Right ventricle myocardium inferior (tissue), 1 donor: ENCODE measurements around the gene SLC49A3. TPM values are rescaled to one million over a fixed set of nuclear protein-coding genes. Genes with fewer than 3 reads are reported as not detected.
A peak's percentile ranks its signal among the peaks of the same experiment; 100 is the strongest.
"Not testable (repeated sequence)": the region's sequence is repeated elsewhere in the genome, so short reads cannot be mapped to it uniquely, and the experiment has no call there.

Source experiments
- ATAC-seq: fragments of 200-7000 bp; cut with Tn5 transposase; one replicate; pipeline ENCODE4 v1.9.1; 2020; ENCODE audit warnings: mild to moderate bottlenecking, moderate library complexity
- DNase-seq: peaks from one replicate; pipeline ENCODE4 v3.0.0; 2021; ENCODE audit errors: missing footprints
- intact Hi-C: fragments of 100-400 bp; cut with DNase I; formaldehyde crosslinking; loops from one replicate; pipeline ENCODE4 v1.11.0; 2022
- total RNA-seq: library from RNA; stranded (reverse); fragmentation: NEBNext Ultra II Directional; extraction: Animal tissue kit (Norgen Biotek cat#: 25700); gene quantifications from one replicate; pipeline ENCODE4 v1.2.1, GENCODE V29; 2021
- donor health status: DM: no; HTN: yes; CAD: no; lungs with severe emphysema.

The SLC49A3 gene
- total RNA-seq, 1 donor from 2014 or later: 17.3 TPM

DNA sequence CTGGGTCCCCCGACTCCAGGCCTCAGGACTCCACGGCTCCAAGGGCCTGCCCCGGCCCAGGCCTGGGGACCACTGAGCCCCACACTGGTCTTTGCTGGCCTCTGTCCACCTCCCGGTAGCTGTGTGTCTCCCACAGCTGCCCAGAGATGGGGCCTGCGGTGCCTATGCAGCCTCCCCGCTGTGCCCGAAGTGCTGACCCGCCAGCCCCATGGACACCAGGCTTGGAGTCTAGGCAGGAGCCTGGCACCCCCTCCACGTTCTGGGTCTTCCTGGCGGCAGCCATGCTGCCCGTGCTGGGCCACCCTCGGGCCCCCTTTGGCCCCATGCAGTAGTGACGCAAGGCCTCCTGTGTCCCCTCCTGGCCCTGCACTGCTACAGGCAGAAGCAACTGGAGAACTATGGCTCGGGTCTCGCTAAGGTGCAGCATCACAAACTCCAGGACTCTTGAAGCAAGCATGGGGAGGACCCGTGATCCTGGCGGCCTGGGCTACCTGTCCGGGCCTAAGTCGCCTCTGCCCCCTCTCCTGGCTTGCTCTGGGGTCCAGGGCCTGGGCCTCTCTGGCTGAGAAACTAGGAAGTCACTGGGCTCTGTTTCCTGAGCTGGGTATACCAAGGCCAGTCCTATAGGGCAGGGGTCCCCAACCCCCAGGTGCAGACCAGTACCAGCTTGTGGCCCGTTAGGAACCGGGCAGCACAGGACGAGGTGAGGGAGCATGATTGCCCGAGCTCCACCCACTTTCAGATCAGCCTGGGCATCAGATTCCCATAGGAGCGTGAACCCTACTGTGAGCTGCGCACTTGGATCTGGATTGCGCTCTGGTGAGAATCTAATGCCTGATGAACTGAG, 13.7 kb downstream of the SLC49A3 start:
- intact Hi-C loops: no loop called here
- ATAC-seq: peak; percentile 11
- peak; percentile 50 for DNase-seq

DNA sequence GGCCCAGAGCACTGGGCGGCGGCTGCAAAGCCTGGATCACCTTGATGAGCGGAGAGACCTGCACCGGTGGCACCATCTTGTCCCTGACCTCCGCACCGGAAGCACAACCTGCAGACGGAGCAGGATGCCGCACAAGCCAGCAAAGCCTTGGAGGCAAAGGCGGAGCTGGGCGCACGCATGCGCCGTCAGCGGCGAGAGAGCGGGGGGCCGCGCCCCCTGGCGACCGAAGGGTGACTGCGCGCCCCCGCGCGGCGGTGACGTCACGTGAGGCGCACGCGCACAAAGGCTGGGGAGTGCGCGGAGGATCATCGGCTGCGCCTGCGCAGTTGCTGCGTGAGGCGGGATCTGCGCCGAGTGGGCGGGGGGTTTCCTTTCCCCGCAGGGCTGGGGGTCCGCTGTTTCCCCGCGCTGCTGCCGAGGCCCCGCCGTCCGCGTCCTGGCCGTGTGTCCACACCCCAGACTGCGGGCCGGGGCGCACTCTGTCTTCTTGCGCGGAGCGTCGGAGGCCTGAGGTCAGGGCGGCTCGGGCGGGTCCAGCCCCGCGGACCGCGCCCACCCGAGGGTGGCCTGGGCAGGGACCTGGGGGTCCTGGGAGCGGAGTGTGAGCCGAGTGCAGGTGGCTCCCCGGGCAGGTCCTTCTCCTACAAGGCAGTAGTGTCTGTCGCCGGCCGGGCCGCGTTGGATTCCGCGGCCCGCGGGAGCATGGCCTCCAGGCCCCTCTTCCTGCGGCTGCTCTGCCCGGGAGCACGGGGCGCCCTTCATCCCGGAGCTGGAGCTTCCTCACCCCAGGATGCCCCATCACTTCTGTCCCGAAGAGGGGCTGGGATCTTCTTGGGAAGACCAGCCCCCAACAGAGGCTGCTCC, 14.5 kb downstream of the SLC49A3 start, which contains the start of the genes ATP5ME and MYL5:
Gene ATP5ME (minus strand): TSS at position 105 of the 864 bp plus-strand sequence. CDS start 29 bp downstream, at position 76.
Gene MYL5 (plus strand): TSS at position 371 of the 864 bp plus-strand sequence. CDS start 3,485 bp downstream, outside the sequence.
- ATAC-seq: peak; percentile 93
- intact Hi-C loops: no loop called here
- peak; percentile 99 for DNase-seq

DNA sequence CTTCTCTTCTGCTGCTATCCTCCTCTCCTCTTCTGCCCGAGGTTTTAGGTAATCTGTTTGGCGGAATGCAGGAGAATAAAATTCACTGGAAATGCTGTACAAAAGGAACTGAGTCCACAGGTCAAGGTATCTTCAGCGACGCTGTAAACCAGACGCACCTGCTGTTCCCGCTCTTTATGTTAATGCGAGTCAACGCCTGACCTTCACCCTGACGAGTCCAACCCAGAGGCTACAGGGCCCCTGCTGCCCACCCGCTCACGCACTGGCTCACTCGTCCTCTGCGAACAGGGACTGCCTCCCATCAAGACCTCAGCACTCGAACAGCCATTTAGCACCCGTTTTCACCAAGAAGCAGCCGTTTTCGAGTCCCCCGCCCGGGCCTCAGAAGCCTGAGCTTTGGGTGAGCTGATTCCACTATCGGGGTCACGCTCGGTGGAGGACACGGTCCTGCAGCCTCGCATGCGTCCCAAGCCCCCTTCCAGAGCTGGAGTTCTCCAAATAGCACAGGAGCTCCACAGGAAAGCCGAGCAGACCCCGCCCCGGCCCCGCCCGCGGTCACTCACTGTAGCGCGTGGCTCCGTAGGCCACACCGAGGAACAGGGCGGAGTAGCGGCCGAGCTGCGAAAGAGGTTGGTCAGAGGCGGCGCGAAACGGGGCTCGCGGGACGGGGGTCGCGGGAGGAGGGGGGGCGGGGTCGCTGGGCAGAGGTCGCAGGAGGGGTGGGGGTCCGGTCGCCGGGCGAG, 15.4 kb downstream of the SLC49A3 start:
- intact Hi-C loops: no loop called here
- ATAC-seq (peak; percentile 12), DNase-seq (peak; percentile 87)

DNA sequence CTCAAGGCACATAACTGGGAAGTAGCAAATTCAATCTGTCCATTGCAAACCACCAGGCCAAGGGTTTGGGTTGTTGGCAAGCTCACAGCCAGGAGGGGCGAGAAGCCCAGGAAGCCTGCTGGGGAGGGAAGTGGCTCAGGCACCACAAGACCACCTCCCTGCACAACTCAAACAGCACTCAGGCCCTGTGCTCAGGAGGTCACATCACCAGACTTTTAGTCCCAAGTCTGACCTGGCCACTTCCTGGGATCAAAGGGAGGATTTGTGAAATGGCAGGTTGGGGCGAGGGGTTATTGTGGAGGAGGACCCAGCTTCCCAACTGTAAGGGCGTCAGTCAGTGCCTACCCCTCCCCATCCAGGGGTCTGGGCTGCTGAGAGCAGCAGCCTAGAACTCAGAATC, 17.2 kb downstream of the SLC49A3 start:
- DNase-seq: no peak
- no peak for ATAC-seq
- intact Hi-C loops: no loop called here

DNA sequence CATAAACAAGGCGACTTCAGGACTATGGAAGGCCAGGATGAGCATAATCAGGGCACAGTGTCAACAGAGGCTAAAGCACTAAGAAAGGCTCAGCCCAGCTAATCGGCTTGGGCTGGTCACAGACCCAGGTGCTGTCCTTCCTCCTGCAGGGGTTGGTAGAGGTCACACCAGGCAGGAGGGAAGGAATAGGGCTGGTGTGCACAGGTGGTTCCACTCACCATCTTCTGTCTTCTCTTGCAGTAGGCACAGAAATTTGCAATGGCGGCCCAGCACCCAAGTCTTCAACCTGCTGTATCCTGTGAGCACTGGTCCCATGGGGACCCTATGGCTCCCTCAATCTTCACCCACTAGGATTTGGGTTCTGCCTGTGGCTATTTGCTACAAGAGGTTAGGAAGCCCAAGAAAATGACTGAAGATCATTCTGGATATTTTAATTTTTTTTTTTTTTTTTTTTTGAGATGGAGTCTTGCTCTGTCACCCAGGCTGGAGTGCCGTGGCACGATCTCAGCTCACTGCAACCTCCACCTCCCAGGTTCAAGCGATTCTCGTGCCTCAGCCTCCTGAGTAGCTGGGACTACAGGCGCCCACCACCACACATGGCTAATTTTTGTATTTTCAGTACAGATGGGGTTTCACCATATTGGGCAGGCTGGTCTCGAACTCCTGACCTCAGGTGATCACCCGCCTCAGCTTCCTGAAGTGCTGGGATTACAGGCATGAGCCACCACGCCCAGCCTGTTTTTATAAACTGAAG, 19.0 kb downstream of the SLC49A3 start:
- intact Hi-C loops, ATAC-seq: not testable (repeated sequence)
- DNase-seq: peak; percentile 60

DNA sequence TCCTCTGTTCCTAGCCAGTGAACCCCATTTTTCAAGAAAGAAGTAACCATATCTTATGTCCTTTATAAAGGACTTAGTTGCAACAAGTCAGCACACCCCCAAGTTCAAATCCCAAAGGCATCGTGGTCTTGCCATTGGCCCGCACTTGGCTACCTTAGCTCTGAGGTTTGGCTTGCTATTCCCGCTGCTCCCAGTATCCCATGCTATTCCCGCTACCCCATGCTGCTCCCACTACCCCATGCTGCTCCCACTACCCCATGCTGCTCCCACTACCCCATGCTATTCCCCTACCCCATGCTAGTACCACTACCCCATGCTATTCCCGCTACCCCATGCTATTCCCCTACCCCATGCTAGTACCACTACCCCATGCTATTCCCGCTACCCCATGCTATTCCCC, 20.7 kb downstream of the SLC49A3 start:
- intact Hi-C loops, ATAC-seq: not testable (repeated sequence)
- peak; percentile 37 for DNase-seq

DNA sequence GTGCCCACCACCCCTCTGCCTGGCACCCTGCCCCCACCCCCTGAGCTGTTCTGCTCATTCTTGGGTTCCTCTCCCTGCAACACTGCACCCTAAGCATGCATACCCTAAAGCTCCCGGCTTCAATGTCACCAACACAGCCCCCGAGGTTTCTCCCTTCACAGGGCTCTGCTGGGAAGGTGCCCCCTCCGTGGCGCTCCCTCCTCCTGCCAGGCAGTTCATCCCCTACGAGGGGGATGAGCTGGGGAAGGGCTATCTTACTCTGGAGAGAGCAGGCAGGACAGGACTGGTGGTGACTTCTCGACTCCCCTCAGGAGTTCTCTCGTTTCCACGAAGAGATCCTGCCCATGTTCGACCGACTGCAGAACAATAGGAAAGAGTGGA, 21.4 kb downstream of the SLC49A3 start:
- intact Hi-C loops: no loop called here
- no peak for ATAC-seq
- peak; percentile 46 for DNase-seq

DNA sequence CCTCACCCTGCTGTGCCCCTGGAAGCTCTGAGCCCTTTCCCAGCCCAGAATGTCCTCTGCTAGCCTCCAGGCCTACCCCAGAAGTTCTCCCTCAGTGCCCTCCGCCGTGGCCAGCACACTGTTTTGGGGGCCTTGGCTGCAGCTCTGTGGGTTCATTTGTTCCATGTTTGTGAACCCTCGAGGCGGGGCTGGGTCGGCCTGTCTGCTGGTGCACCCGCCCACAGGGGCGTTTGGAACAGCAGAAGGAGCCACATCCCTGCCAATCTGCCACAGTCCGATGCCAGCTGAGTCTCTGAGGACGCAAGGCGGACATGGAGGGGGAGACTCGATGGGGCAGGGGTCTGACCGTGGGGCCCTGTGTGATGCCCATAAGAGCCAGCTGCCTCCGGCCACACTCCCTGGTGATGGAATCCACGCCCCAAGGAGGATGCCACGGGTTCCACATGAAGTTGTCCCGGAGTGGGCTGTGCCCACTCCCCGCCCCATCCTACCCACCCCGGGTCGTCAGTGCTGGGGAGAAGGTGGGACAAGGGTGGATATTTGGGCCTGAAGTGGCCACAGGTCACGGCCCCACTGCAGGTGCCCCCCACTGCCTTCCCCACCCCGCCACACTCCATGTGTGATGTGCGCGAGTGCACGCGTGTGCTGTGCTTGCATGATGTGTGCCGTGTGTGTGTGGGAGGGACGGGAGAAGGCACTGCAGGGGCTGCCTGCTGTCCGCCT, 22.0 kb downstream of the SLC49A3 start:
- DNase-seq (peak; percentile 47), ATAC-seq (no peak)

DNA sequence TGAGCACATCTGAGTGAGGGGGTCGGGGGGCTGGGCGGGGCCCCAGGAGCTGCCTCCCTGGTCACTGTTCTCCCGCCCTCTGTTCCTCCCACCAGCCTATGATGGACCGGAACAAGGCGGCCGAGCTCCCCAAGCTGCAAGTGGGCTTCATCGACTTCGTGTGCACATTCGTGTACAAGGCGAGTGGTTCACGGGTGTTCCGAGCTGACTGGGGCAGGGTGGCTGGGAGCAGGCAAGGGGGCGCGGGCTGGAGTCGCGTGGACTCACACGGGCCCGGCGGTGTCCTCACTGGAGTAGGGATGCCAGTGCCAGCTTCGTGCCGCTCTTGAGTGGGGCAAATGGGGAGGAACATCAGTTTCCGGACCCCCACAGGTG, 22.5 kb downstream of the SLC49A3 start:
- DNase-seq (peak; percentile 55), ATAC-seq (no peak)
- intact Hi-C loops: no loop called here

More for the DNA sequence above, 22.0 kb downstream of the SLC49A3 start:
- intact Hi-C loops: no loop called here

DNA sequence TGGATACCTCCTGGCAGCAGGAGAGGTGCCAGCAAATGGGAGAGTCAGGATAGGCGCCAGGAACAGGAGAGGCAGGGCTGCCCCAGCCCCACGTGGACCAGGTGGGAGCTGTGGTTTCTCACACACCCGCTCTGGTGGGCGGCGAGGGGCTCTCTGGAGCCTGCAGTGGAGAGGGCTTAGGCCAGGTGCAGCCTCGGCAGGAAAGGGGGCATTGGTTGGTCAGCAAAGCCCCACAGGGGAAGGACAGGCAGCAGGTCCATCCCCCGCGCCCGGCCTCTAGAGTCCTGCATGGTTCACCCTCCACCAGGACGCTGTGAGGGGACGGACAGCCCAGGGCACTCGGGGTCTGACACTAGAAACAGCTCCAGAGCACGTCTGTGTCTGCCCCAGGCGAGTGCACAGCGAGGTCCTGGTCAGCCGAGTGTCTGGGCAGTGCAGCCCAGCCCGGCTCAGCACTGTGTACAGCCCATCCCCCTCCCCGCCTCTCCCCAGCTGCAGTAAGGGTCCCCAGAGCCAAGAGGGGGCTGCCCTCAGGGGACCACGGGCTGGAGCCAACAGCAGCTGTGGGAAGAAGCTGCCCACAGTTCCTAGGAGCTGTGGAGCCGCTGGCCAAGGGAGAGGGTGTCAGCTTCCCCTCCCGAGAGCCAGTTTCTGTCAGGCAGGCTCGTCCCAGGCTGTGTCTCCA, 23.1 kb downstream of the SLC49A3 start:
- ATAC-seq (no peak), DNase-seq (peak; percentile 40)
- intact Hi-C loops: no loop called here

DNA sequence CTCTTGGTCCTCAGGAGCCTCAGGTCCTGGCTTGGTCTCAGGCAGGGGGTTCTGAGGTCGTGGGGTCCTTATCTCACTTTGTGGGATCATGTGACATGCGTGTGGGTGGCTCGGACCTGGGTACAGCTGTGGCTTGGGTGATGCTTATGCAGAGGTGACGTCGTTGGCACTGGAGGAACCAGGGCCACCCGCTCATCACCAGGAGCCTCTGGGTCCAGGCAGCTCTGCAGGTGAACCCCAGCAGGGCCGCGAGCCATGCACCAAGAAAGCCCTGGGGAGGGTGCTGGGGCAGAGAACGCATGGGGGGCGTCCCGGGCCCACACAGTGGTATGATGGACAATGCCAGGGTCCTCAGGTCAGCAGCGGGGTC, 23.6 kb downstream of the SLC49A3 start:
- intact Hi-C loops: no loop called here
- ATAC-seq (no peak), DNase-seq (peak; percentile 32)

DNA sequence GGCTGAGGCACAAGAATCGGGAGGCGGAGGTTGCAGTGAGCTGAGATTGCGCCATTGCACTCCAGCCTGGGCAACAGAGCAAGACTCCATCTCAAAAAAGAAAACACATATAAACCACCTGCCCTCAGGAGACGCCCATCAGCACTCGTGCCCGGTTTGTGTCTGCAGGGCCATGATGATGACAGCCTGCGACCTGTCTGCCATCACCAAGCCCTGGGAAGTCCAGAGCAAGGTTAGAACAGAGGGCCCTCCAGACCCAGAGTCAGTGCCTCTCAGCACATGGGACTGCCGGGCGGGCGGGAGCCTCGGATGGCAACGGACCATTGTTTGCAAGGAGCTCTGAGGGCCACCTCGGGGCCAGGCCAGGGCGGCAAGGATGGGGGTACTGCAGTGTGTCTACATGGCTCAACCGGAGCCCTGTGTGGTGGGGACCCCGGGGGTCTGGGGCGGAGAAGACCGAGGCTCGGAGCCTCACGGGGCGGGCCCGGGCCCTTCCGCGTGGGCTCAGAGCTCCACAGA, 24.2 kb downstream of the SLC49A3 start:
- peak; percentile 37 for DNase-seq
- intact Hi-C loops: no loop called here

DNA sequence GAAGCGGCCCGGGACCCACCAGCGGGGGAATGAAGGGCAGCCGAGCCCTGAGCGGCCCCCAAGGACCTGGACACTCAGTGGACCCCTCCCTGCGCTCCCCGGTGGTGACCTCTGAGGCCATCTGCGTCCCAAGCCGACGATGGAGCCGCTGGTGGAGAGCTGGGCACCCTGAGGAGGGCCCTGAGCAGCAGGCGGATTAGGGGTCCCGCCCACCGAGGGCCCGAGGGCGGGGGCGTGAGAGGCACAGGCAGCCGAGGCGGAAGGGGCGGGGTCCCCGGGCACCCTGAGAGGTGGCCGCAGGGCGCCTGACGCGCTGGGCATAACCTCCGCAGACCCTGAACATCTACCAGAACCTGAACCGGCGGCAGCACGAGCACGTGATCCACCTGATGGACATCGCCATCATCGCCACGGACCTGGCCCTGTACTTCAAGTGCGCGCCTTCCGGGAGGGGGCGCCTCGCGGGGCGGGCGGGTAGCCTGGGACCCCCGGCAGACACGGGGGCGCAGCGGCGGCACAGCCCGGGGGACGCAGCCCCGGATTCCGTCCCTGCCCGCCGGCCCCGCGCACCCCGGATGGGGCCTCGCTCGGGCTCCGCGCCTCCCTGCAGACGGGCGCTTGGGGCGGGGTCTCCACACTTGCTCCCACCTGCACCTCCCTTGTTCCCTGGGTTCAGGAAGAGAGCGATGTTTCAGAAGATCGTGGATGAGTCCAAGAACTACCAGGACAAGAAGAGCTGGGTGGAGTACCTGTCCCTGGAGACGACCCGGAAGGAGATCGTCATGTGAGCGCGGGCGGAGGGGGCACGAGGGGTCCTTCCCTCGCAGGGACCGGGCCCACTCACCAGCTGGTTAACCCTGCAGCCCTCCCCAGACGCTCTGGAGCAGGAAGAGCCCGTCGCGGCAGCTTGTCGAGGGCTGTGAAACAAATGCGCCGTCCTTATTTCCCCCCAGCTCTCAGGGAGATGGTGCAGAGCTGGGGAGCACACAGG, 25.2 kb downstream of the SLC49A3 start:
- intact Hi-C loops: no loop called here
- DNase-seq (peak; percentile 83), ATAC-seq (peak; percentile 52)

More for the DNA sequence above, 24.2 kb downstream of the SLC49A3 start:
- no peak for ATAC-seq

DNA sequence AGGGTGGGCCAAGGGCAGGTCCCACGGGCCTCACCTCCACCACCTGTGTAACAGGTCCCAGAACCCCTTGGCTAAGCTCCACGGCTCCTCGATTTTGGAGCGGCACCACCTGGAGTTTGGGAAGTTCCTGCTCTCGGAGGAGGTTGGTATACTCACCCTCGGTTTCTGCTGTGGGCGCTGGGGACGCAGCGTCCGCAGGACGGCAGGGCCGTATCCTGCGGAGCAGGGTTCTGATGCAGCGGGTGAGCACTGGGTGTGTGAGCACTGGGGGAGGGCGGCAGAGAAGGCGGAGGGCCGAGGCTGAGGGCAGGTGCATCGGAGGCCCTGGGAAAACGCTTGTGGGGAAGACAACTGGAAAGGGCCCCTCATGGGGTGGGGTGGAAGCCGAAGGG, 25.9 kb downstream of the SLC49A3 start:
- intact Hi-C loops: no loop called here
- peak; percentile 56 for DNase-seq
- no peak for ATAC-seq

DNA sequence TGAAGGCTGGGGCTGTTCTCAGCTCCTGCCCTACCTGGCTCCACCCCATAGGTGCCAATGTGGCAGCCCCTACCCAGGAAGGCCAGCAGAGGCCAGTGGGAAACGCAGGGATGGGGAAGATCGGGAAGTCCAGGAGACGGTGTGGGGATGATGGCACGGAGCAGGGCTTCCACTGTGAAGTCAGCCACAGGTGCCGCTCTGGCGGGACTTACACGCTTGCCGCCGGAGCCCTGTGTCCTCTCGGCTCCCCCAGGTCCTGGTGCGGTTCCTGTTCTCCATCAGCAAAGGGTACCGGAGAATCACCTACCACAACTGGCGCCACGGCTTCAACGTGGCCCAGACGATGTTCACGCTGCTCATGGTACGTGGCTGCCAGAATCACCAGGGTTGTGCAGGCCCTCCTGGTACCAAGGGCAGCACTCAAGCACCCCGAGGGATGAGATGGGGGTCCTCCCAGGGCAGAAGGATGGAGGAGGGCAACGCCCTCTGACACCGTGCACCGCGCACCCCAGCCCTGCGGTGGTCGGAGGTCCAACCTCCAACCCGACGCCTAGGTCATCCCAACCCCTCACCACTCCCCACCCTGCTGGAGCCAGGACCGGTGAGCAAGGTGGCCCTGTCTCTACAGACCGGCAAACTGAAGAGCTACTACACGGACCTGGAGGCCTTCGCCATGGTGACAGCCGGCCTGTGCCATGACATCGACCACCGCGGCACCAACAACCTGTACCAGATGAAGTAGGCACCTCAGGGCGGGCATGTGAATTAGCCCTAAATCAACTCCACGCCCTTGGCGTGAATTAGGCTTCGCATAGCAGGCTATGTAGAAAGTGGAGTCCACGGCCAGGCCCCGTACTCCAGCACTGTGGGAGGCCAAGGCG, 26.8 kb downstream of the SLC49A3 start:
- no peak for ATAC-seq
- intact Hi-C loops: no loop called here
- peak; percentile 68 for DNase-seq
